CD4-positive, alpha-beta T cell (primary cell): ENCODE results near the gene PHYHD1. TPM values are rescaled to one million over a fixed set of nuclear protein-coding genes. Genes with fewer than 3 reads are reported as not detected.
A peak's percentile ranks its signal among the peaks of the same experiment; 100 is the strongest.
"Not testable (repeated sequence)": the region's sequence is repeated elsewhere in the genome, so short reads cannot be mapped to it uniquely, and the experiment has no call there.

Experiments
- ATAC-seq: fragments of 200-7000 bp; cut with Tn5 transposase; one replicate; pipeline ENCODE4 v1.10.0; 2022; ENCODE audit warnings: mild to moderate bottlenecking; ENCODE audit not compliant: poor library complexity
- CTCF ChIA-PET: fragments of 350-600 bp; sonication (Branson Sonifier 250); formaldehyde crosslinking; loops from one replicate; lab custom pipeline; 2021; ENCODE audit warnings: antibody characterized with exemption, inconsistent platforms; lab: Charles Lee
- POLR2A ChIA-PET: fragments of 350-600 bp; sonication (Branson Sonifier 250); formaldehyde crosslinking; loops from one replicate; lab custom pipeline; 2021; ENCODE audit warnings: antibody characterized with exemption, inconsistent platforms; lab: Charles Lee
- DNase-seq, 14 experiments: peaks; one replicate each; pipeline ENCODE4 v3.0.0-alpha.2; 2013 to 2020; ENCODE audit warnings: mixed read lengths in 2 of 14
- H3K27ac ChIP-seq, 2 donors: one replicate each; pipeline versions ENCODE4 v1.5.1 to v1.7.0; 2013; ENCODE audit warnings: low read length in 2 of 2, low read depth in 1 of 2, mild to moderate bottlenecking in 1 of 2
- H3K27me3 ChIP-seq, 2 experiments: 1 replicate in 1 of 2; 2 replicates in 1 of 2; pipeline versions ENCODE4 v1.6.1 to v1.7.0; 2013; ENCODE audit warnings: low read length in 2 of 2, control low read depth in 1 of 2, mild to moderate bottlenecking in 1 of 2, moderate library complexity in 1 of 2; ENCODE audit not compliant: insufficient read depth in 2 of 2, control insufficient read depth in 1 of 2
- H3K36me3 ChIP-seq: one replicate; pipeline ENCODE4 v1.6.1; 2013; ENCODE audit warnings: low read length, control low read depth; ENCODE audit not compliant: insufficient read depth
- H3K4me1 ChIP-seq: one replicate; pipeline ENCODE4 v1.6.1; 2013; ENCODE audit warnings: low read length, control low read depth; ENCODE audit not compliant: insufficient read depth
- H3K4me3 ChIP-seq: one replicate; pipeline ENCODE4 v1.5.1; 2013; ENCODE audit warnings: mild to moderate bottlenecking, low read length, moderate library complexity
- H3K9me3 ChIP-seq, 2 experiments: 1 replicate in 1 of 2; 2 replicates in 1 of 2; pipeline versions ENCODE4 v1.6.1 to v1.7.0; 2013; ENCODE audit warnings: low read length in 2 of 2, mild to moderate bottlenecking in 2 of 2, control low read depth in 1 of 2, moderate library complexity in 1 of 2; ENCODE audit not compliant: control insufficient read depth in 1 of 2, insufficient read depth in 1 of 2
- H3K27ac Mint-ChIP-seq: one replicate; pipeline ENCODE4 v1.8.0; 2020; ENCODE audit warnings: mixed read lengths
- H3K27me3 Mint-ChIP-seq: one replicate; pipeline ENCODE4 v1.8.0; 2021; ENCODE audit warnings: mixed read lengths
- H3K36me3 Mint-ChIP-seq: one replicate; pipeline ENCODE4 v1.8.0; 2021; ENCODE audit warnings: low read depth, mixed read lengths
- H3K4me1 Mint-ChIP-seq: one replicate; pipeline ENCODE4 v1.8.0; 2021; ENCODE audit warnings: low read depth, mixed read lengths
- H3K4me3 Mint-ChIP-seq: one replicate; pipeline ENCODE4 v1.8.0; 2020; ENCODE audit warnings: mild to moderate bottlenecking, mixed read lengths
- H3K9me3 Mint-ChIP-seq: one replicate; pipeline ENCODE4 v1.8.0; 2020; ENCODE audit warnings: mixed read lengths
- CTCF ChIP-seq: fragments of 200-600 bp; IDR thresholded peaks from one replicate; pipeline ENCODE4 v1.8.0; 2022; ENCODE audit warnings: antibody characterized with exemption, mild to moderate bottlenecking
- intact Hi-C, 2 experiments: fragments of 100-400 bp; cut with DNase I in 1 of 2; cut with micrococcal nuclease in 1 of 2; formaldehyde crosslinking; loops; one replicate each; pipeline versions ENCODE4 v1.15.1 to v1.9.0; 2023 to 2025; cut with DNase I, micrococcal nuclease
- total RNA-seq, 174 experiments: library from RNA in 2 of 174; stranded (reverse) in 2 of 174; gene quantifications; one replicate each; pipeline ENCODE4 v1.2.3 and lab custom pipeline; 2021 to 2026

The PHYHD1 gene
- total RNA-seq, 2 experiments from 2014 or later: 1.6 to 2.6 TPM

GRCh38 chr9:128940271-128940921 lies 19.6 kb downstream of the PHYHD1 start:
- no peak for ATAC-seq
- Histone ChIP-seq H3K9me3 (no peaks in the 10 kb centered on the region), H3K4me1 (no peaks in the 10 kb centered on the region), H3K27ac (no peak overlapping the region), H3K4me3 (no peak overlapping the region), H3K36me3 (peaks cover 7% of the 10 kb centered on the region), H3K27me3 (no peaks in the 10 kb centered on the region)
- Mint-ChIP-seq H3K27me3 (no peaks in the 10 kb centered on the region), H3K36me3 (no peaks in the 10 kb centered on the region), H3K4me1 (peaks cover under 1% of the 10 kb centered on the region), H3K9me3 (no peaks in the 10 kb centered on the region), H3K4me3 (no peak overlapping the region), H3K27ac (no peak overlapping the region)
- intact Hi-C loops: no loop called here
- CTCF ChIA-PET: no interaction called here
- DNase-seq: no peak
- POLR2A ChIA-PET: no interaction called here
- no peak for TF ChIP-seq CTCF

GRCh38 chr9:128940946-128941755 lies 20.4 kb downstream of the PHYHD1 start:
- POLR2A ChIA-PET: no interaction called here
- Mint-ChIP-seq H3K36me3 (no peaks in the 10 kb centered on the region), H3K27ac (no peak overlapping the region), H3K4me1 (peaks cover 8% of the 10 kb centered on the region), H3K4me3 (no peak overlapping the region), H3K27me3 (no peaks in the 10 kb centered on the region), H3K9me3 (no peaks in the 10 kb centered on the region)
- Histone ChIP-seq H3K4me3 (no peak overlapping the region), H3K36me3 (peaks cover 14% of the 10 kb centered on the region), H3K9me3 (no peaks in the 10 kb centered on the region), H3K27me3 (no peaks in the 10 kb centered on the region), H3K27ac (no peak overlapping the region), H3K4me1 (peaks cover 4% of the 10 kb centered on the region)
- CTCF ChIA-PET: no interaction called here
- TF ChIP-seq CTCF: no peak
- ATAC-seq (no peak), DNase-seq (no peak)
- intact Hi-C loops: no loop called here

- no peaks in the 10 kb centered on the region for H3K27me3 ChIP-seq
- ATAC-seq (no peak), DNase-seq (no peak)
- H3K9me3 Mint-ChIP-seq: no peaks in the 10 kb centered on the region
- TF ChIP-seq CTCF: no peak
- no peak overlapping the region for H3K27ac Mint-ChIP-seq
- H3K4me3 ChIP-seq: no peak overlapping the region
- intact Hi-C loops: no loop called here
- POLR2A ChIA-PET: no interaction called here
- H3K27ac ChIP-seq: no peak overlapping the region
- H3K9me3 ChIP-seq: no peaks in the 10 kb centered on the region
- CTCF ChIA-PET: no interaction called here
- peaks cover 15% of the 10 kb centered on the region for H3K36me3 ChIP-seq
- H3K4me1 Mint-ChIP-seq: peaks cover 32% of the 10 kb centered on the region
- peaks cover 24% of the 10 kb centered on the region for H3K4me1 ChIP-seq
- peak overlapping the region; percentile 45 for H3K4me3 Mint-ChIP-seq
- peaks cover 25% of the 10 kb centered on the region for H3K36me3 Mint-ChIP-seq
- H3K27me3 Mint-ChIP-seq: no peaks in the 10 kb centered on the region
Measured at GRCh38 chr9:128943832-128944620, 23.2 kb downstream of the PHYHD1 start.

GRCh38 chr9:128944966-128945365 lies 24.2 kb downstream of the PHYHD1 start:
- H3K27me3 ChIP-seq, H3K27ac ChIP-seq, H3K4me3 ChIP-seq, CTCF ChIA-PET, H3K9me3 Mint-ChIP-seq, POLR2A ChIA-PET, H3K27me3 Mint-ChIP-seq, H3K9me3 ChIP-seq, ATAC-seq, H3K27ac Mint-ChIP-seq, DNase-seq, H3K4me3 Mint-ChIP-seq: not testable (repeated sequence)
- intact Hi-C loops: loop anchor here in 1 of 2 experiments (5.0 kb wide), 1 partner anchor 443 kb away; the partner anchor contains the start of gene GLE1
- H3K4me1 ChIP-seq: peaks cover 24% of the 10 kb centered on the region
- Mint-ChIP-seq H3K4me1 (peaks cover 32% of the 10 kb centered on the region), H3K36me3 (peaks cover 25% of the 10 kb centered on the region)
- peaks cover 16% of the 10 kb centered on the region for H3K36me3 ChIP-seq
